Osteocyte (in vitro differentiated cells): Measurements from ENCODE around the gene C1QTNF8. TPM values are rescaled to one million over a fixed set of nuclear protein-coding genes. Genes with fewer than 3 reads are reported as not detected.

Experiments
- DNase-seq: peaks from one replicate; pipeline ENCODE4 v3.0.0; 2021; ENCODE audit warnings: mixed read lengths; ENCODE audit not compliant: unreplicated experiment; ENCODE audit errors: extremely low spot score
- H3K27ac Mint-ChIP-seq: one replicate; pipeline ENCODE4 v1.8.0; 2021; ENCODE audit warnings: mild to moderate bottlenecking, mixed read lengths; ENCODE audit not compliant: unreplicated experiment
- H3K27me3 Mint-ChIP-seq: one replicate; pipeline ENCODE4 v1.8.0; 2021; ENCODE audit warnings: mixed read lengths; ENCODE audit not compliant: unreplicated experiment
- H3K36me3 Mint-ChIP-seq: one replicate; pipeline ENCODE4 v1.8.0; 2021; ENCODE audit warnings: mixed read lengths; ENCODE audit not compliant: unreplicated experiment
- H3K4me1 Mint-ChIP-seq: one replicate; pipeline ENCODE4 v1.8.0; 2021; ENCODE audit warnings: mixed read lengths; ENCODE audit not compliant: unreplicated experiment
- H3K4me3 Mint-ChIP-seq: one replicate; pipeline ENCODE4 v1.8.0; 2021; ENCODE audit warnings: mild to moderate bottlenecking, moderate library complexity, mixed read lengths; ENCODE audit not compliant: unreplicated experiment
- H3K9me3 Mint-ChIP-seq: one replicate; pipeline ENCODE4 v1.8.0; 2021; ENCODE audit warnings: mixed read lengths; ENCODE audit not compliant: unreplicated experiment
- CTCF ChIP-seq: fragments of 200-600 bp; sonication (generic); IDR thresholded peaks from 2 replicates; pipeline ENCODE4 v1.5.0; 2021; ENCODE audit warnings: antibody characterized with exemption, mild to moderate bottlenecking, moderate library complexity
- total RNA-seq: library from RNA; stranded (reverse); gene quantifications from 2 replicates; pipeline ENCODE4 v1.2.1, GENCODE V29; 2021

C1QTNF8 gene
- total RNA-seq, 1 donor from 2014 or later: not detected

GRCh38 chr16:1070864-1071408 is 25.1 kb downstream of the C1QTNF8 start:
- TF ChIP-seq CTCF: no peak
- no peaks in the 10 kb centered on the region for H3K36me3 Mint-ChIP-seq
- H3K4me3 Mint-ChIP-seq: no peak overlapping the region
- no peak for DNase-seq
- H3K27ac Mint-ChIP-seq: no peak overlapping the region
- H3K4me1 Mint-ChIP-seq: peaks cover 2% of the 10 kb centered on the region
- peaks cover 12% of the 10 kb centered on the region for H3K27me3 Mint-ChIP-seq
- no peaks in the 10 kb centered on the region for H3K9me3 Mint-ChIP-seq

GRCh38 chr16:1070084-1070863 is 25.8 kb downstream of the C1QTNF8 start:
- no peak overlapping the region for H3K27ac Mint-ChIP-seq
- H3K27me3 Mint-ChIP-seq: peaks cover 12% of the 10 kb centered on the region
- DNase-seq: no peak
- peaks cover 2% of the 10 kb centered on the region for H3K4me1 Mint-ChIP-seq
- TF ChIP-seq CTCF: no peak
- no peaks in the 10 kb centered on the region for H3K36me3 Mint-ChIP-seq
- no peaks in the 10 kb centered on the region for H3K9me3 Mint-ChIP-seq
- no peak overlapping the region for H3K4me3 Mint-ChIP-seq

GRCh38 chr16:1069154-1069553 is 26.9 kb downstream of the C1QTNF8 start:
- DNase-seq: no peak
- no peak for TF ChIP-seq CTCF
- H3K9me3 Mint-ChIP-seq: no peaks in the 10 kb centered on the region
- no peaks in the 10 kb centered on the region for H3K36me3 Mint-ChIP-seq
- peaks cover 2% of the 10 kb centered on the region for H3K4me1 Mint-ChIP-seq
- no peak overlapping the region for H3K27ac Mint-ChIP-seq
- H3K27me3 Mint-ChIP-seq: peaks cover 12% of the 10 kb centered on the region
- no peak overlapping the region for H3K4me3 Mint-ChIP-seq

GRCh38 chr16:1068451-1068850 is 27.6 kb downstream of the C1QTNF8 start:
- Mint-ChIP-seq H3K27me3 (peaks cover 12% of the 10 kb centered on the region), H3K9me3 (no peaks in the 10 kb centered on the region), H3K4me1 (peaks cover 2% of the 10 kb centered on the region), H3K4me3 (no peak overlapping the region), H3K27ac (no peak overlapping the region), H3K36me3 (no peaks in the 10 kb centered on the region)
- DNase-seq: no peak
- TF ChIP-seq CTCF: no peak

- Mint-ChIP-seq H3K36me3 (no peaks in the 10 kb centered on the region), H3K9me3 (no peaks in the 10 kb centered on the region), H3K4me3 (no peak overlapping the region), H3K4me1 (peaks cover 2% of the 10 kb centered on the region), H3K27ac (no peak overlapping the region), H3K27me3 (peaks cover 12% of the 10 kb centered on the region)
- no peak for DNase-seq
- no peak for TF ChIP-seq CTCF
Observed at GRCh38 chr16:1067629-1068028, 28.4 kb downstream of the C1QTNF8 start.
